VCaP (cell line): ENCODE measurements around the gene ABCA13.

Source experiments
- H3K27ac ChIP-seq: fragments of 450-650 bp; 2 replicates; pipeline ENCODE4 v1.5.1; 2017
- CTCF ChIP-seq: fragments of 450-650 bp; conservative IDR thresholded peaks from 2 replicates; pipeline ENCODE4 v1.5.1; 2017; ENCODE audit warnings: mild to moderate bottlenecking, moderate library complexity

ABCA13 gene

GRCh38 chr7:48511080-48511479, 339.8 kb downstream of the ABCA13 start:
- no peak for TF ChIP-seq CTCF
- H3K27ac ChIP-seq: no peak overlapping the region

DNA sequence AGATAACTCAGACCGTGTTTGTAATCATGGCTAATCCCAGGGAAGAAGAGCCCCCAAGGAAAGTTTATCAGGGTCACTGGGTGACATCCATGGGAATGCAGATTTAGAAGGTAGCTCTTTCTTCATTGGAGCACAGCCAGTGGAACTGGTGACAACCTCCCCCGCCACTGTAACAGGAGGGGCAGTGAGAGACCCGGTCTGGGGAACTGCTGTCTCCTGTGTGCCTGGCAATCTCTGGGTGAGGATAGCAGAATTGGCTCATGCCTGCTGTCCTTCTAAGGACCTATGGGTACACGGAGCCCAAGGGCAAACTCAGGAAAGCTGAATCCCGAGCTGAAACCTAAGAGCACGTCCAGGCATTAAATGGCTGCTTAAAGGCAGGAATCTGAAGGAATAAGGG, 341.6 kb downstream of the ABCA13 start:
- no peak overlapping the region for H3K27ac ChIP-seq
- no peak for TF ChIP-seq CTCF

- no peak for TF ChIP-seq CTCF
- H3K27ac ChIP-seq: no peak overlapping the region
Measured at GRCh38 chr7:48515171-48515570, 343.9 kb downstream of the ABCA13 start.

DNA sequence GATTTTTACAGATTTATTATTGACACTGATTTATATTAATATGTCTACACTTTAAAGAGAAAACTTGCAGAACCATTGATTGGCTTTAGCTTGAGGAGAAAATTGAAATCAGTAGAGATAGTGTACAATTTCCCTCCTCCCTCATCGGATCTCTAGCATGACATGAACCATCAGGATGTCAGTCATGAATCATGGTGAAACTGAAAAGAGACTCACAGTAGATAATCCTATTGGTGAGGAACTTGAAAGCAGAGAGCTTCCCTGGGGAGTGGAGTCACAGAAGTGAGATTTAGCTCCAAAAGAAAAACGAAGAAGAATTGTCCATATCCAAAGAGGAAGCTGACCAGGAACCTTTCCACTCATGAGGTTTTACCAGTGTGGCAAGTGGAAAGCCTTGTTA, 346.8 kb downstream of the ABCA13 start:
- peak overlapping the region; percentile 26; the same call in 1 of the 2 replicates for H3K27ac ChIP-seq
- TF ChIP-seq CTCF: no peak

DNA sequence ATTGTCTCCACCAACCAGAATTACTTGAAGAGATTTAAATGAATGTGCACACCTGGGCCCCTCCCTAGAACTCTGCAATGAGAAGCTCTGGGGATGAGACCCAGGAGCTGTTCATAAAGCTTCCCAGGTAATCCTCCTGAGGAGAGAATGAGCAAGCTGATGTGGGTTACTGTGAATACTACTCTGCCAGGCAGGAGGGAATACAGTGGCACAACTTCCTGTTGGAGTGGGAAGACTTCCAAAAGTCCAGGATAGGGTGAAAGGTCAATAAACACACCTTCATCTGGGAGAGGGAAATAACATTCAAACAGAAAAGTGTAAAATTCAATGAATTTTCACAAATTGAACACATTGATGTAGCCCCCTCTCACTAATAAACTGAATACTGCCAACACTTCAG, 351.4 kb downstream of the ABCA13 start:
- no peak for TF ChIP-seq CTCF
- no peak overlapping the region for H3K27ac ChIP-seq

DNA sequence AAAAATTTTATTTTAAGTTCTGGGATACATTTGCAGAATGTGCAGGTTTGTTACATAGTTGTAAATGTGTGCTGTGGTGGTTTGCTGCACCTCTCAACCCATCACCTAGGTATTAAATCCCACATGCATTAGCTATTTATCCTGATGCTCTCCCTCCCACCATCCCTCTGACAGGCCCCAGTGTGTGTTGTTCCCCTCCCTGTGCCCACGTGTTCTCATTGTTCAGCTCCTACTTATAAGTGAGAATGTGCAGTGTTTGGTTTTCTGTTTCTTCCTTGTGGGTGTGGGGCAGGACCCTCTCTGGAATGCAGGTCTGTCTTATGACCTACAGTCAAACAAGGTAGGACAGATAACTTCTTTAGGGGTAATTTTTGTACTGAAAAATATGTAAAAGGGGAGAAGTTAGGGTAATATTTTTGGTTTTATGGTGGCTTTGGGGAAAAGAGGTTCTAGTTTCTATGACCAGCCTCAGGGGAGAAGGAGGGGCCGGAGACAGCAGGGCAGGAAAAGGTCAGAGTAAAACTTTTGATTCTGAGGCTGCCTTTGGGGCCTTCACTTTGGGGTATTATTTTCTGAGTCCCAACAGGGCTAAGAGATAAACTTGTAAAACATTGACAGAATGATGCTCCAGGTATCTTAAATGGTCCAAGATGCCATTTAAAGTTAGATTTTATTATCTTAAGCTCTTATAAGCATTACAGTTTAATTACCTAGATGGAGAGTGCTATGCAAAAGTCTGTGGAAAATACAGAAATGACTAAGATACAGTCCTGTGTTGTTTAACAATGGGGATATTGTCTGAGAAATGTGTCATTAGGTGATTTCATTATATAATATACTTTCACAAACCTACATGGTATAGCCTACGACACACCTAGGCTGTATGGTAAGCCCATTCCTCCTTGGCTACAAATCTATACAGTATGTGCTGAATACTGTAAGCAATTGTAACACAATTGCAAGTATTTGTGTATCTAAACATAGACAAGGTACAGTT, 354.8 kb downstream of the ABCA13 start:
- H3K27ac ChIP-seq: no peak overlapping the region
- TF ChIP-seq CTCF: no peak

GRCh38 chr7:48528646-48529045, 357.4 kb downstream of the ABCA13 start:
- H3K27ac ChIP-seq: no peak overlapping the region
- no peak; the same call in 1 of the 2 replicates for TF ChIP-seq CTCF
